IMR-90 (cell line): ENCODE data around the gene CPXM1.

Experiments used
- BHLHE40 ChIP-seq: fragments of 150-350 bp; IDR thresholded peaks from 2 replicates; pipeline ENCODE4 v1.6.1; 2016; ENCODE audit warnings: mild to moderate bottlenecking, low read depth, low read length
- CEBPB ChIP-seq: IDR thresholded peaks from 2 replicates; pipeline ENCODE4 v1.6.1; 2012; ENCODE audit warnings: low read depth, low read length, improper control_type of control experiment
- MAFK ChIP-seq: IDR thresholded peaks from 2 replicates; pipeline ENCODE4 v1.6.1; 2012; ENCODE audit warnings: low read depth, low read length, improper control_type of control experiment
- MAZ ChIP-seq: IDR thresholded peaks from 2 replicates; pipeline ENCODE4 v1.6.1; 2012; ENCODE audit warnings: low read depth, mild to moderate bottlenecking, low read length, improper control_type of control experiment, moderate library complexity, borderline replicate concordance
- MXI1 ChIP-seq: IDR thresholded peaks from 2 replicates; pipeline ENCODE4 v1.6.1; 2012; ENCODE audit warnings: low read depth, mild to moderate bottlenecking, low read length, moderate library complexity, borderline replicate concordance
- NFE2L2 ChIP-seq: fragments of 150-350 bp; IDR thresholded peaks from 2 replicates; pipeline ENCODE4 v1.6.1; 2016; ENCODE audit warnings: low read depth, mild to moderate bottlenecking, low read length
- POLR2A ChIP-seq: IDR thresholded peaks from 2 replicates; pipeline ENCODE4 v1.6.1; 2012; ENCODE audit warnings: mild to moderate bottlenecking, low read depth, low read length
- RAD21 ChIP-seq: IDR thresholded peaks from 2 replicates; pipeline ENCODE4 v1.6.1; 2012; ENCODE audit warnings: low read length, improper control_type of control experiment
- RCOR1 ChIP-seq: IDR thresholded peaks from 2 replicates; pipeline ENCODE4 v1.6.1; 2012; ENCODE audit warnings: mild to moderate bottlenecking, low read length, improper control_type of control experiment; ENCODE audit not compliant: insufficient replicate concordance
- RFX5 ChIP-seq: IDR thresholded peaks from 2 replicates; pipeline ENCODE4 v1.8.0; 2012; ENCODE audit warnings: low read depth, mild to moderate bottlenecking, low read length, moderate library complexity
- SMC3 ChIP-seq: fragments of 150-350 bp; IDR thresholded peaks from 2 replicates; pipeline ENCODE4 v1.6.1; 2016; ENCODE audit warnings: low read depth, mild to moderate bottlenecking, antibody characterized with exemption, low read length, moderate library complexity
- TF ChIP-seq, protein P1 (sequence below): conservative IDR thresholded peaks from 2 replicates; pipeline ENCODE4 v1.5.1; 2012; ENCODE audit warnings: mild to moderate bottlenecking, low read depth, low read length, improper control_type of control experiment
- TF ChIP-seq, protein P2 (sequence below): fragments of 150-350 bp; IDR thresholded peaks from 2 replicates; pipeline ENCODE4 v1.6.1; 2016; ENCODE audit warnings: low read depth, mild to moderate bottlenecking, low read length, moderate library complexity, borderline replicate concordance
- TF ChIP-seq, protein P3 (sequence below): fragments of 150-350 bp; IDR thresholded peaks from 2 replicates; pipeline ENCODE4 v1.6.1; 2017; ENCODE audit warnings: mild to moderate bottlenecking, antibody characterized with exemption, low read length, low read depth

DNA sequence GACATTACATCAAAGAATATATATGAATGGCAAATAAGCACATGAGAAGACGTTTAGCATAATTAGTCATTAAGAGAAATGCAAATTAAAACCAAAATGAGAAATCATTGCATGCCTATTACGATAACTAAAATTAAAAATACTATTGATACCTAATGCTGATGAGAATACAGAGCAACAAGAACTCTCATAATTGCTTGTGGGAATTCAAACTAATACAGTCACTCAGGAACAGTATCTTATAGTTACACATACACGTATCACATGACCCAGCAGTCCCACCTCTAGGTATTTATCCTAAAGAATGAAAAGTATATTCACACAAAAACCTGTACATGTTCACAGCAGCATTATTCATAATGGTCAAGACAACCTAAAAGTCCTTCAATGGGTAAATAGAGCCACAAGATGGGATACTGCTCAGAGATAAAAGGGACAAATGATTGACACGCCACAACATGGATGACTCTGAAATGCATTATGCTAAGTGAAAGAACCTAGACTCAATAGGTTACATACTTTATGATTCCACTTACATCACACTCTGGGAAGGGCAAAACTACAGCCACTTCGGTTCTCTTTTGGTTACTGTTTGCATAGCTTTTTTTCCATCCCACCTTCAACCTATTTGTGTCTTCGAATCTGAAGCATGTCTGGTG lies 16.4 kb downstream of the CPXM1 start:
- TF ChIP-seq, protein P1, sequence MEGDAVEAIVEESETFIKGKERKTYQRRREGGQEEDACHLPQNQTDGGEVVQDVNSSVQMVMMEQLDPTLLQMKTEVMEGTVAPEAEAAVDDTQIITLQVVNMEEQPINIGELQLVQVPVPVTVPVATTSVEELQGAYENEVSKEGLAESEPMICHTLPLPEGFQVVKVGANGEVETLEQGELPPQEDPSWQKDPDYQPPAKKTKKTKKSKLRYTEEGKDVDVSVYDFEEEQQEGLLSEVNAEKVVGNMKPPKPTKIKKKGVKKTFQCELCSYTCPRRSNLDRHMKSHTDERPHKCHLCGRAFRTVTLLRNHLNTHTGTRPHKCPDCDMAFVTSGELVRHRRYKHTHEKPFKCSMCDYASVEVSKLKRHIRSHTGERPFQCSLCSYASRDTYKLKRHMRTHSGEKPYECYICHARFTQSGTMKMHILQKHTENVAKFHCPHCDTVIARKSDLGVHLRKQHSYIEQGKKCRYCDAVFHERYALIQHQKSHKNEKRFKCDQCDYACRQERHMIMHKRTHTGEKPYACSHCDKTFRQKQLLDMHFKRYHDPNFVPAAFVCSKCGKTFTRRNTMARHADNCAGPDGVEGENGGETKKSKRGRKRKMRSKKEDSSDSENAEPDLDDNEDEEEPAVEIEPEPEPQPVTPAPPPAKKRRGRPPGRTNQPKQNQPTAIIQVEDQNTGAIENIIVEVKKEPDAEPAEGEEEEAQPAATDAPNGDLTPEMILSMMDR: no peak
- TF ChIP-seq MXI1: no peak
- TF ChIP-seq POLR2A: no peak
- TF ChIP-seq BHLHE40: no peak
- TF ChIP-seq RCOR1: no peak
- no peak for TF ChIP-seq RFX5
- no peak for TF ChIP-seq MAZ
- TF ChIP-seq CEBPB: no peak
- TF ChIP-seq MAFK: no peak
- TF ChIP-seq NFE2L2: no peak
- no peak for TF ChIP-seq RAD21
- TF ChIP-seq SMC3: no peak
- TF ChIP-seq, protein P2, sequence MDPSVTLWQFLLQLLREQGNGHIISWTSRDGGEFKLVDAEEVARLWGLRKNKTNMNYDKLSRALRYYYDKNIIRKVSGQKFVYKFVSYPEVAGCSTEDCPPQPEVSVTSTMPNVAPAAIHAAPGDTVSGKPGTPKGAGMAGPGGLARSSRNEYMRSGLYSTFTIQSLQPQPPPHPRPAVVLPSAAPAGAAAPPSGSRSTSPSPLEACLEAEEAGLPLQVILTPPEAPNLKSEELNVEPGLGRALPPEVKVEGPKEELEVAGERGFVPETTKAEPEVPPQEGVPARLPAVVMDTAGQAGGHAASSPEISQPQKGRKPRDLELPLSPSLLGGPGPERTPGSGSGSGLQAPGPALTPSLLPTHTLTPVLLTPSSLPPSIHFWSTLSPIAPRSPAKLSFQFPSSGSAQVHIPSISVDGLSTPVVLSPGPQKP: no peak
- TF ChIP-seq, protein P3, sequence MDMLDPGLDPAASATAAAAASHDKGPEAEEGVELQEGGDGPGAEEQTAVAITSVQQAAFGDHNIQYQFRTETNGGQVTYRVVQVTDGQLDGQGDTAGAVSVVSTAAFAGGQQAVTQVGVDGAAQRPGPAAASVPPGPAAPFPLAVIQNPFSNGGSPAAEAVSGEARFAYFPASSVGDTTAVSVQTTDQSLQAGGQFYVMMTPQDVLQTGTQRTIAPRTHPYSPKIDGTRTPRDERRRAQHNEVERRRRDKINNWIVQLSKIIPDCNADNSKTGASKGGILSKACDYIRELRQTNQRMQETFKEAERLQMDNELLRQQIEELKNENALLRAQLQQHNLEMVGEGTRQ: no peak
